ENCODE measurements around the gene DNAJC10. TPM values are rescaled to one million over a fixed set of nuclear protein-coding genes. Genes with fewer than 3 reads are reported as not detected.
"Not testable (repeated sequence)": the region's sequence is repeated elsewhere in the genome, so short reads cannot be mapped to it uniquely, and the experiment has no call there.

The DNAJC10 gene
- total and polyA plus RNA-seq, 2 donors (not counting 3 experiments of a cell fraction or from before 2014, with no cell fraction given) = 45.1 to 201 TPM

DNA sequence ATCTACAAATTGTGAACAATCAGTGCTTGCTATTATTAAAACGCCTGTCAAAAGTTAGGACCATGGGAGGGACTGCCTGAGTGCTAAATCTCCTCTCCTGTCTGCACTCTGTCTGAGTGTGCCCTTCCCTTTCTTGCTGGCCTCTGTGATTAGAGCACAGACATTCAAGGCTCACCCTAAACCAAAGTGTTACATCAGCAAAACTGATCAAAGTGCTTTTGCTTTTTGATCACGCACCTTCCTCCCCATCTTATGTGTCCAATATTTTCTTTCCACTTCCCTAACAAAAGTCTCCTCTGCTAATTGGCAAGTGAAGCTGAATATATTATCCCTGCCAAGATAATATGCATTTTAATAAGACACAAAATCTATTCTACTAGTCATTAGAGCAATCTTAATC is 30.5 kb upstream of the DNAJC10 start:
- H3K27me3 ChIP-seq (ENCODE audit: control insufficient read depth in 2 of 2, insufficient read depth in 2 of 2, low read length in 2 of 2) = no peaks in the 10 kb centered on the region
- H3K36me3 ChIP-seq (ENCODE audit: control insufficient read depth in 2 of 2, extremely low read depth in 1 of 2, insufficient read depth in 2 of 2, low read length in 2 of 2) = no peaks in the 10 kb centered on the region
- no TSS peak for BruUV-seq (replicated peaks)
- ChIA-PET POLR2A (no interaction called here), CTCF (no interaction called here)
- intact Hi-C loops (cut with micrococcal nuclease) (no loop called here), dilution Hi-C loops (cut with MboI; ENCODE audit: extremely low pct_ligation_motif_present, low sequenced_read_pairs) (no loop called here)
- no peak overlapping the region for H3K9ac ChIP-seq (replicated peaks; ENCODE audit: extremely low read depth, insufficient read depth, low read length)
- no peaks in the 10 kb centered on the region for H3K79me2 ChIP-seq (ENCODE audit: control insufficient read depth, insufficient read depth, low read length)
- no peaks in the 10 kb centered on the region for H3K9me3 ChIP-seq (replicated peaks; ENCODE audit: control insufficient read depth, insufficient read depth, low read length)
- DNase-seq (ENCODE audit: low read depth, low spot score) (no peak), FAIRE-seq (no peak)
- H3K4me3 ChIP-seq (replicated peaks in 1 of 3; ENCODE audit: insufficient read depth in 1 of 3, low read depth in 1 of 3, low read length in 3 of 3) = no peak overlapping the region
- H3K9me1 ChIP-seq (replicated peaks; ENCODE audit: control insufficient read depth, extremely low read depth, insufficient read depth, low read length) = no peaks in the 10 kb centered on the region
- no peak overlapping the region for H3K27ac ChIP-seq (ENCODE audit: insufficient read depth, low read depth, low read length)
- no peaks in the 10 kb centered on the region for H3K4me1 ChIP-seq (ENCODE audit: control insufficient read depth, extremely low read depth, insufficient read depth, low read length)
- no peaks in the 10 kb centered on the region for H4K20me1 ChIP-seq (replicated peaks; ENCODE audit: control insufficient read depth, extremely low read depth, insufficient read depth, low read length)
- TF ChIP-seq POLR2AphosphoS5 (IDR thresholded peaks at IDR 0.05; ENCODE audit: insufficient read depth, low read depth, low read length) = no peak
- no peak overlapping the region for H2AFZ ChIP-seq (ENCODE audit: low read depth, low read length)
- H3K4me2 ChIP-seq (ENCODE audit: insufficient read depth, low read length) = no peak overlapping the region

DNA sequence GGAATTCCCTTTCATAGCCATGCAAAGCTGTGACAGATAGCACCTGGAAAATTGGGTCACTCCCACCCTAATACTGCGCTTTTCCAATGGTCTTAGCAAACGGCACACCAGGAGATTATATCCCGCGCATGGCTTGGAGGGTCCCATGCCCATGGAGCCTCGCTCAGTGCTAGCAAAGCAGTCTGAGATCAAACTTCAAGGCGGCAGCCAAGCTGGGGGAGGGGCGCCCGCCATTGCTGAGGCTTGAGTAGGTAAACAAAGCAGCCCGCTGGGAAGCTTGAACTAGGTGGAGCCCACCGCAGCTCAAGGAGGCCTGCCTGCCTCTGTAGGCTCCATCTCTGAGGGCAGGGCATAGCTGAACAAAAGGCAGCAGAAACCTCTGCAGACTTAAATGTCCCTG is 29.3 kb upstream of the DNAJC10 start:
- not testable (repeated sequence) for BruUV-seq (replicated peaks); H3K36me3 ChIP-seq (ENCODE audit: control insufficient read depth in 2 of 2, extremely low read depth in 1 of 2, insufficient read depth in 2 of 2, low read length in 2 of 2); H3K27ac ChIP-seq (ENCODE audit: insufficient read depth, low read depth, low read length)

More for the DNA sequence above, 29.3 kb upstream of the DNAJC10 start:
- FAIRE-seq; H3K4me2 ChIP-seq (ENCODE audit: insufficient read depth, low read length); H3K9ac ChIP-seq (replicated peaks; ENCODE audit: extremely low read depth, insufficient read depth, low read length); H3K4me3 ChIP-seq (replicated peaks in 1 of 3; ENCODE audit: insufficient read depth in 1 of 3, low read depth in 1 of 3, low read length in 3 of 3); H3K9me3 ChIP-seq (replicated peaks; ENCODE audit: control insufficient read depth, insufficient read depth, low read length); H2AFZ ChIP-seq (ENCODE audit: low read depth, low read length); intact Hi-C loops (cut with micrococcal nuclease); H3K4me1 ChIP-seq (ENCODE audit: control insufficient read depth, extremely low read depth, insufficient read depth, low read length); POLR2A ChIA-PET; H3K9me1 ChIP-seq (replicated peaks; ENCODE audit: control insufficient read depth, extremely low read depth, insufficient read depth, low read length); H3K27me3 ChIP-seq (ENCODE audit: control insufficient read depth in 2 of 2, insufficient read depth in 2 of 2, low read length in 2 of 2); dilution Hi-C loops (cut with MboI; ENCODE audit: extremely low pct_ligation_motif_present, low sequenced_read_pairs); H4K20me1 ChIP-seq (replicated peaks; ENCODE audit: control insufficient read depth, extremely low read depth, insufficient read depth, low read length); H3K79me2 ChIP-seq (ENCODE audit: control insufficient read depth, insufficient read depth, low read length); DNase-seq (ENCODE audit: low read depth, low spot score): not testable (repeated sequence)
- CTCF ChIA-PET = interaction anchor here (1.6 kb wide), 1 partner anchor 18 kb away, joined by 3 read pairs; no protein-coding TSS in a partner anchor
